ENCODE results near the gene PHTF1. TPM values are rescaled to one million over a fixed set of nuclear protein-coding genes. Genes with fewer than 3 reads are reported as not detected.

Gene PHTF1
- total and polyA plus RNA-seq, 10 of the 15 experiments (the other 5 are each of a cell fraction or from before 2014, with no cell fraction given) = 7.8 to 37.6 (median 24.1) TPM

GRCh38 chr1:113665071-113665470 is 94.2 kb downstream of the PHTF1 start:
- Histone ChIP-seq H3K4me2 (ENCODE audit: control insufficient read depth, insufficient read depth) (no peak overlapping the region), H3K4me1 (ENCODE audit: control insufficient read depth, insufficient read depth, low read length) (no peaks in the 10 kb centered on the region), H3K9me3 (replicated peaks; ENCODE audit: control insufficient read depth, insufficient read depth, low read length) (no peaks in the 10 kb centered on the region), H3K9ac (ENCODE audit: control insufficient read depth, insufficient read depth, low read length) (no peak overlapping the region), H3K36me3 (ENCODE audit: control insufficient read depth in 2 of 2, insufficient read depth in 2 of 2, low read length in 1 of 2) (no peaks in the 10 kb centered on the region), H3K4me3 (no peak overlapping the region), H2AFZ (ENCODE audit: control insufficient read depth, low read depth, low read length) (no peak overlapping the region), H4K20me1 (ENCODE audit: control insufficient read depth, insufficient read depth) (no peaks in the 10 kb centered on the region), H3K79me2 (ENCODE audit: control insufficient read depth, insufficient read depth, low read length) (no peaks in the 10 kb centered on the region), H3K27ac (ENCODE audit: control insufficient read depth, insufficient read depth) (no peak overlapping the region), H3K27me3 (replicated peaks in 1 of 2; ENCODE audit: control insufficient read depth in 2 of 2, insufficient read depth in 2 of 2, low read length in 1 of 2) (no peaks in the 10 kb centered on the region)
- intact Hi-C loops (cut with micrococcal nuclease; ENCODE audit: unreplicated experiment) (no loop called here), in situ Hi-C loops (cut with MboI) (no loop called here)
- TF ChIP-seq ATF2 (IDR thresholded peaks at IDR 0.05; ENCODE audit: low read length) = no peak
- no peak for TF ChIP-seq ATF7 (IDR thresholded peaks at IDR 0.05; ENCODE audit: low read depth)
- no peak for TF ChIP-seq SMAD5 (IDR thresholded peaks at IDR 0.05; ENCODE audit: low read depth)
- TF ChIP-seq GATAD2B (conservative IDR thresholded peaks at IDR 0.05; ENCODE audit: low read depth) = no peak
- TF ChIP-seq SPI1 (IDR thresholded peaks at IDR 0.05; ENCODE audit: borderline replicate concordance, insufficient read depth, low read depth, low read length) = no peak
- no peak for TF ChIP-seq E2F8 (IDR thresholded peaks at IDR 0.05; ENCODE audit: low read depth, partially characterized antibody)
- no peak for TF ChIP-seq ZZZ3 (IDR thresholded peaks at IDR 0.05; ENCODE audit: control insufficient read depth, insufficient read length, low read depth)
- TF ChIP-seq ESRRA (IDR thresholded peaks at IDR 0.05; ENCODE audit: low read length) = no peak
- no peak for TF ChIP-seq POLR2AphosphoS5 (IDR thresholded peaks at IDR 0.05; ENCODE audit: low read length)
- no peak for TF ChIP-seq JUND (IDR thresholded peaks at IDR 0.05; ENCODE audit: low read depth, low read length)
- TF ChIP-seq HDGF (IDR thresholded peaks at IDR 0.05) = no peak
- CTCF ChIA-PET = interaction anchor here (1.8 kb wide), 1 partner anchor 9 kb away, joined by 4 read pairs; no protein-coding TSS in a partner anchor
- BruUV-seq (replicated peaks) = no TSS peak
- POLR2A ChIA-PET = no interaction called here
- DNase-seq (ENCODE audit: low read depth, low spot score) (no peak), ATAC-seq (no peak), FAIRE-seq (no peak)
- SMC1A ChIA-PET (ENCODE audit: uncharacterized antibody, unreplicated experiment) = interaction anchor here (0.8 kb wide), 1 partner anchor 525 kb away, joined by 3 read pairs; no protein-coding TSS in a partner anchor
- RAD21 ChIA-PET (ENCODE audit: unreplicated experiment) = no interaction called here
